Uterus (tissue), 2 donors: Measurements from ENCODE around the gene GNG12.

Source experiments
- POLR2A ChIP-seq, 2 donors: fragments of 450-650 bp; IDR thresholded peaks; one replicate each; pipeline ENCODE4 v1.6.1; 2016; ENCODE audit warnings: antibody characterized with exemption in 2 of 2, mild to moderate bottlenecking in 1 of 2, moderate library complexity in 1 of 2
- TF ChIP-seq, protein P1 (sequence below), 4 experiments: fragments of 200-600 bp in 2 of 4; fragments of 450-650 bp in 2 of 4; sonication (generic) in 2 of 4; IDR thresholded peaks; one replicate each; pipeline ENCODE4 v1.5.1; 2016 to 2019; ENCODE audit warnings: antibody characterized with exemption in 4 of 4, mild to moderate bottlenecking in 2 of 4, moderate library complexity in 1 of 4

DNA sequence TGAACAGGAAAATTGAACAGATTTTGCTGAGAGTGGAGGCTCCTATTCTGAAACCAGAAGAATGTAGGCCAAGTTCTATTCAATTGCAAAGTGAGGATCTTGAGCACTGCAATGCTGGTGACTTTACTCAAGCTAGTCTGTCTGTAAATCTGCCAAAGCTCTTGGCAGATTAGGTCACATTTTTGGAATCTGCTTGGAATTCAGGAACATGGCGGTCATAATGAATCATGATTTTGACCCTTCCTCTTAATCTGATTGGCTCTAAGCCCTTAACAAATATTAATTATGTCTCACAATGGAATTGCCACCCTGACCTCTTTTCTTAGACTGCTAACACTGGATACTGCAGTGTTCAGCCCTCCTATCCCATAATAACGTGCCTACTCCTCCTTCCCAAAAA lies 7.2 kb upstream of the GNG12 start:
- TF ChIP-seq, protein P1, sequence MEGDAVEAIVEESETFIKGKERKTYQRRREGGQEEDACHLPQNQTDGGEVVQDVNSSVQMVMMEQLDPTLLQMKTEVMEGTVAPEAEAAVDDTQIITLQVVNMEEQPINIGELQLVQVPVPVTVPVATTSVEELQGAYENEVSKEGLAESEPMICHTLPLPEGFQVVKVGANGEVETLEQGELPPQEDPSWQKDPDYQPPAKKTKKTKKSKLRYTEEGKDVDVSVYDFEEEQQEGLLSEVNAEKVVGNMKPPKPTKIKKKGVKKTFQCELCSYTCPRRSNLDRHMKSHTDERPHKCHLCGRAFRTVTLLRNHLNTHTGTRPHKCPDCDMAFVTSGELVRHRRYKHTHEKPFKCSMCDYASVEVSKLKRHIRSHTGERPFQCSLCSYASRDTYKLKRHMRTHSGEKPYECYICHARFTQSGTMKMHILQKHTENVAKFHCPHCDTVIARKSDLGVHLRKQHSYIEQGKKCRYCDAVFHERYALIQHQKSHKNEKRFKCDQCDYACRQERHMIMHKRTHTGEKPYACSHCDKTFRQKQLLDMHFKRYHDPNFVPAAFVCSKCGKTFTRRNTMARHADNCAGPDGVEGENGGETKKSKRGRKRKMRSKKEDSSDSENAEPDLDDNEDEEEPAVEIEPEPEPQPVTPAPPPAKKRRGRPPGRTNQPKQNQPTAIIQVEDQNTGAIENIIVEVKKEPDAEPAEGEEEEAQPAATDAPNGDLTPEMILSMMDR (IDR thresholded peaks at IDR 0.05): no peak
- TF ChIP-seq POLR2A (IDR thresholded peaks at IDR 0.05): no peak
